Cardiac muscle cell (in vitro differentiated cells and primary cell): ENCODE data around the gene TM9SF4. TPM values are rescaled to one million over a fixed set of nuclear protein-coding genes. Genes with fewer than 3 reads are reported as not detected.

Experiments used
- DNase-seq, 2 donors: peaks; one replicate each; pipeline versions ENCODE4 v3.0.0 to v3.0.0-alpha.2; 2010 to 2017; ENCODE audit warnings: low read depth in 1 of 2, low spot score in 1 of 2
- H3K27ac ChIP-seq: fragments of 200-600 bp; sonication (generic); 2 replicates; pipeline ENCODE4 v1.5.1; 2016
- H3K27me3 ChIP-seq: fragments of 200-600 bp; sonication (generic); 2 replicates; pipeline ENCODE4 v1.6.0; 2016; ENCODE audit warnings: control low read depth
- H3K36me3 ChIP-seq: fragments of 200-600 bp; sonication (generic); 2 replicates; pipeline ENCODE4 v1.5.1; 2016; ENCODE audit warnings: control low read depth
- H3K4me1 ChIP-seq: fragments of 200-600 bp; sonication (generic); 2 replicates; pipeline ENCODE4 v1.8.1; 2017; ENCODE audit warnings: low read depth, mild to moderate bottlenecking, mixed run types
- H3K4me3 ChIP-seq: fragments of 200-600 bp; sonication (generic); 2 replicates; pipeline ENCODE4 v1.5.1; 2016; ENCODE audit warnings: mild to moderate bottlenecking
- H3K9me3 ChIP-seq: fragments of 200-600 bp; sonication (generic); 2 replicates; pipeline ENCODE4 v1.5.1; 2017; ENCODE audit warnings: low read depth, mild to moderate bottlenecking, control low read depth
- CTCF ChIP-seq: IDR thresholded peaks from 2 replicates; pipeline ENCODE4 v1.5.1; 2012; ENCODE audit warnings: low read depth, mild to moderate bottlenecking, low read length
- polyA plus RNA-seq: library from polyadenylated mRNA; unstranded; fragments of >200 nt; fragmentation: Nextera tagmentation; extraction: Ambion mirVana; gene quantifications from 2 replicates; pipeline ENCODE4 v1.2.1, GENCODE V29; 2016
- total RNA-seq: library from RNA; depleted of rRNA; stranded (reverse); fragments of >200 nt; gene quantifications from 2 replicates; pipeline ENCODE4 v1.2.3, GENCODE V29; 2016

Gene TM9SF4
- total and polyA plus RNA-seq, 2 experiments from 2014 or later: 52.5 to 54.6 TPM

- Histone ChIP-seq H3K27me3 (no peaks in the 10 kb centered on the region), H3K36me3 (peaks cover 57% of the 10 kb centered on the region), H3K27ac (no peak overlapping the region), H3K9me3 (no peaks in the 10 kb centered on the region), H3K4me3 (no peak overlapping the region), H3K4me1 (no peaks in the 10 kb centered on the region)
- TF ChIP-seq CTCF: no peak
- no peak for DNase-seq
These were observed 32.6 kb downstream of the TM9SF4 start for GRCh38 chr20:32142088-32142487.

GRCh38 chr20:32142991-32143390 lies 33.5 kb downstream of the TM9SF4 start:
- Histone ChIP-seq H3K27me3 (no peaks in the 10 kb centered on the region), H3K27ac (no peak overlapping the region), H3K4me1 (no peaks in the 10 kb centered on the region), H3K9me3 (no peaks in the 10 kb centered on the region), H3K4me3 (no peak overlapping the region), H3K36me3 (peaks cover 52% of the 10 kb centered on the region)
- DNase-seq: no peak
- TF ChIP-seq CTCF: no peak

- no peak for TF ChIP-seq CTCF
- Histone ChIP-seq H3K36me3 (peaks cover 46% of the 10 kb centered on the region), H3K27ac (no peak overlapping the region), H3K27me3 (no peaks in the 10 kb centered on the region), H3K4me1 (no peaks in the 10 kb centered on the region), H3K9me3 (no peaks in the 10 kb centered on the region), H3K4me3 (no peak overlapping the region)
- DNase-seq: no peak
These were observed 35.6 kb downstream of the TM9SF4 start for GRCh38 chr20:32144898-32145662.

GRCh38 chr20:32149566-32150170 lies 40.2 kb downstream of the TM9SF4 start:
- Histone ChIP-seq H3K36me3 (peaks cover 29% of the 10 kb centered on the region), H3K27me3 (no peaks in the 10 kb centered on the region), H3K4me3 (no peak overlapping the region), H3K9me3 (no peaks in the 10 kb centered on the region), H3K4me1 (no peaks in the 10 kb centered on the region), H3K27ac (no peak overlapping the region)
- TF ChIP-seq CTCF: no peak
- DNase-seq: no peak

- DNase-seq: no peak
- Histone ChIP-seq H3K36me3 (peaks cover 24% of the 10 kb centered on the region), H3K27ac (no peak overlapping the region), H3K4me1 (no peaks in the 10 kb centered on the region), H3K9me3 (no peaks in the 10 kb centered on the region), H3K4me3 (no peak overlapping the region), H3K27me3 (no peaks in the 10 kb centered on the region)
- no peak for TF ChIP-seq CTCF
These were observed 40.9 kb downstream of the TM9SF4 start for GRCh38 chr20:32150291-32150848.
